Panc1 (cell line): ENCODE measurements around the gene LIX1L. TPM values are rescaled to one million over a fixed set of nuclear protein-coding genes. Genes with fewer than 3 reads are reported as not detected.

Source experiments
- ATAC-seq: fragments of 200-7000 bp; cut with Tn5 transposase; 2 replicates; pipeline ENCODE4 v1.9.1; 2020; ENCODE audit warnings: mild to moderate bottlenecking, moderate library complexity
- BruUV-seq: library from RNA; stranded (reverse); fragments of 400-500 nt; replicated peaks from 2 replicates; lab custom pipeline; 2021; lab: Mats Ljungman, UMichigan
- CTCF ChIA-PET: fragments of 300-600 bp; sonication (Branson Sonifier 250); formaldehyde crosslinking; loops from one replicate; lab custom pipeline; 2022; ENCODE audit warnings: antibody characterized with exemption; lab: Charles Lee
- POLR2A ChIA-PET: fragments of 300-600 bp; sonication (Branson Sonifier 250); formaldehyde crosslinking; loops from one replicate; lab custom pipeline; 2022; ENCODE audit warnings: antibody characterized with exemption; lab: Charles Lee
- DNase-seq: peaks from one replicate; pipeline ENCODE4 v3.0.0-alpha.2; 2010; ENCODE audit warnings: low read depth, low spot score
- H3K27ac ChIP-seq: 2 replicates; pipeline ENCODE4 v1.5.1; 2011; ENCODE audit warnings: mild to moderate bottlenecking, low read length, inconsistent platforms
- H3K27me3 ChIP-seq: fragments of 200-500 bp; sonication (Bioruptor generic); 2 replicates; pipeline ENCODE4 v1.6.0; 2014; ENCODE audit warnings: low read length, inconsistent platforms; ENCODE audit not compliant: control insufficient read depth, insufficient read depth
- H3K36me3 ChIP-seq: fragments of 200-500 bp; sonication (Bioruptor generic); 2 replicates; pipeline ENCODE4 v1.5.1; 2014; ENCODE audit warnings: inconsistent platforms, mild to moderate bottlenecking, low read length, moderate library complexity; ENCODE audit not compliant: control insufficient read depth, insufficient read depth
- H3K4me1 ChIP-seq: 2 replicates; pipeline ENCODE4 v1.5.1; 2011; ENCODE audit warnings: inconsistent platforms, mild to moderate bottlenecking, low read length, moderate library complexity; ENCODE audit not compliant: control insufficient read depth, insufficient read depth
- H3K4me3 ChIP-seq, 2 experiments: 2 replicates each; pipeline ENCODE4 v1.5.1; 2011 to 2012; ENCODE audit warnings: low read depth in 2 of 2, low read length in 2 of 2, mild to moderate bottlenecking in 2 of 2, inconsistent platforms in 1 of 2, moderate library complexity in 1 of 2
- H3K9me3 ChIP-seq: fragments of 200-500 bp; sonication (Bioruptor generic); 2 replicates; pipeline ENCODE4 v1.5.1; 2014; ENCODE audit warnings: low read depth, mild to moderate bottlenecking, inconsistent platforms, low read length, moderate library complexity; ENCODE audit not compliant: control insufficient read depth, insufficient read depth
- CTCF ChIP-seq: fragments of 450-650 bp; IDR thresholded peaks from 2 replicates; pipeline ENCODE4 v1.5.1; 2017; ENCODE audit warnings: mild to moderate bottlenecking
- REST ChIP-seq, 2 experiments: IDR thresholded peaks; 2 replicates each; pipeline ENCODE4 v1.6.1; 2011 to 2012; ENCODE audit warnings: low read depth in 2 of 2, control low read depth in 1 of 2, low read length in 1 of 2, mild to moderate bottlenecking in 1 of 2, moderate library complexity in 1 of 2; ENCODE audit not compliant: insufficient read depth in 1 of 2
- SIN3A ChIP-seq: IDR thresholded peaks from 2 replicates; pipeline ENCODE4 v1.6.1; 2012; ENCODE audit warnings: low read depth, mild to moderate bottlenecking, low read length, moderate library complexity, borderline replicate concordance; ENCODE audit not compliant: insufficient read depth
- in situ Hi-C: cut with HindIII; loops from 2 replicates; pipeline ENCODE4 v1.10.0; 2016; ENCODE audit warnings: low sequenced_read_pairs, low pct_unique_long_range_greater_than_20kb
- intact Hi-C: fragments of 100-400 bp; cut with micrococcal nuclease; formaldehyde crosslinking; loops from one replicate; pipeline ENCODE4 v1.10.0; 2022; ENCODE audit not compliant: unreplicated experiment
- total RNA-seq: library from RNA; stranded (reverse); gene quantifications from one replicate; pipeline ENCODE4 v1.2.1, GENCODE V29; 2021; ENCODE audit not compliant: unreplicated experiment

LIX1L gene
- total RNA-seq, 1 experiment from 2014 or later, result 23.3 TPM

GRCh38 chr1:145962157-145963102 is 4.6 kb upstream of the LIX1L start:
- Histone ChIP-seq H3K27me3 (no peaks in the 10 kb centered on the region), H3K9me3 (peaks cover under 1% of the 10 kb centered on the region; the same call in 1 of the 2 replicates), H3K36me3 (no peaks in the 10 kb centered on the region), H3K4me3 (peak overlapping the region; percentile 76 to 92), H3K27ac (peak overlapping the region; percentile 93), H3K4me1 (peaks cover 30% of the 10 kb centered on the region)
- POLR2A ChIA-PET, result interaction anchor here (1.2 kb wide), 1 partner anchor 35 kb away, joined by 8 read pairs; the partner anchor contains the start of gene RBM8A
- no TSS peak for BruUV-seq
- ATAC-seq (no peak), DNase-seq (no peak)
- in situ Hi-C loops (no loop called here), intact Hi-C loops (loop anchor here (5.0 kb wide), 1 partner anchor 70 kb away; no protein-coding TSS in a partner anchor)
- TF ChIP-seq REST (IDR thresholded peaks at IDR 0.05; ENCODE audit: insufficient read depth in 1 of 2, low read depth in 2 of 2, low read length in 1 of 2), result no peak
- CTCF ChIA-PET, result interaction anchor here (0.5 to 1.1 kb wide), 4 partner anchors 13 to 50 kb away, joined by 4 to 15 read pairs (median 8); no protein-coding TSS in a partner anchor

- intact Hi-C loops (loop anchor here (5.0 kb wide), 1 partner anchor 69 kb away; no protein-coding TSS in a partner anchor), in situ Hi-C loops (no loop called here)
- DNase-seq (no peak), ATAC-seq (no peak)
- H3K4me3 ChIP-seq, result peak overlapping the region; percentile 76 to 92
- ChIA-PET CTCF (no interaction called here), POLR2A (interaction anchor here (1.2 kb wide), 1 partner anchor 34 kb away, joined by 8 read pairs; the partner anchor contains the start of gene RBM8A)
- BruUV-seq, result no TSS peak
- no peaks in the 10 kb centered on the region for H3K27me3 ChIP-seq
- H3K36me3 ChIP-seq, result no peaks in the 10 kb centered on the region
- 0 out of 2 replicates have a peak, but pooled peaks have one; percentile 24 for TF ChIP-seq SIN3A
- TF ChIP-seq CTCF, result no peak
- H3K4me1 ChIP-seq, result peaks cover 35% of the 10 kb centered on the region
- peak overlapping the region; percentile 83 for H3K27ac ChIP-seq
- H3K9me3 ChIP-seq, result no peaks in the 10 kb centered on the region
These were observed 3.8 kb upstream of the LIX1L start for GRCh38 chr1:145961425-145962156.
